ENCODE data around the gene BSDC1. TPM values are rescaled to one million over a fixed set of nuclear protein-coding genes. Genes with fewer than 3 reads are reported as not detected.
A peak's percentile ranks its signal among the peaks of the same experiment; 100 is the strongest.

The BSDC1 gene
- total and polyA plus RNA-seq, 2 of the 13 experiments (the other 11 are each of a cell fraction or from before 2014, with no cell fraction given), result 40.3 to 64.2 TPM

- TF ChIP-seq, protein P1, sequence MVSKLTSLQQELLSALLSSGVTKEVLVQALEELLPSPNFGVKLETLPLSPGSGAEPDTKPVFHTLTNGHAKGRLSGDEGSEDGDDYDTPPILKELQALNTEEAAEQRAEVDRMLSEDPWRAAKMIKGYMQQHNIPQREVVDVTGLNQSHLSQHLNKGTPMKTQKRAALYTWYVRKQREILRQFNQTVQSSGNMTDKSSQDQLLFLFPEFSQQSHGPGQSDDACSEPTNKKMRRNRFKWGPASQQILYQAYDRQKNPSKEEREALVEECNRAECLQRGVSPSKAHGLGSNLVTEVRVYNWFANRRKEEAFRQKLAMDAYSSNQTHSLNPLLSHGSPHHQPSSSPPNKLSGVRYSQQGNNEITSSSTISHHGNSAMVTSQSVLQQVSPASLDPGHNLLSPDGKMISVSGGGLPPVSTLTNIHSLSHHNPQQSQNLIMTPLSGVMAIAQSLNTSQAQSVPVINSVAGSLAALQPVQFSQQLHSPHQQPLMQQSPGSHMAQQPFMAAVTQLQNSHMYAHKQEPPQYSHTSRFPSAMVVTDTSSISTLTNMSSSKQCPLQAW (CRISPR knock-in tag; IDR thresholded peaks at IDR 0.05), result peak; percentile 78
- TF ChIP-seq RARG (CRISPR knock-in tag; IDR thresholded peaks at IDR 0.05; ENCODE audit: low read depth), result 0 out of 2 replicates have a peak, but pooled peaks have one; percentile 20
- TF ChIP-seq ZBTB7B (CRISPR knock-in tag; IDR thresholded peaks at IDR 0.05), result peak; percentile 41; the same call in 1 of the 2 replicates
- TF ChIP-seq ZNF343 (CRISPR knock-in tag; IDR thresholded peaks at IDR 0.05), result 0 out of 2 replicates have a peak, but pooled peaks have one; percentile 18
- TF ChIP-seq SSRP1 (CRISPR knock-in tag; IDR thresholded peaks at IDR 0.05), result peak; percentile 63; the same call in 1 of the 2 replicates
- peak; percentile 91 for TF ChIP-seq FOXK1 (CRISPR knock-in tag; IDR thresholded peaks at IDR 0.05; ENCODE audit: borderline replicate concordance, low read depth)
- peak; percentile 98 for TF ChIP-seq POLR2AphosphoS5 (IDR thresholded peaks at IDR 0.05; ENCODE audit: low read depth, low read length)
- peak; percentile 82 for TF ChIP-seq GATAD2A (CRISPR knock-in tag; IDR thresholded peaks at IDR 0.05)
- TF ChIP-seq NFYC (CRISPR knock-in tag; IDR thresholded peaks at IDR 0.05), result peak; percentile 83
- peak; percentile 75; the same call in 1 of the 2 replicates for TF ChIP-seq PHF20 (CRISPR knock-in tag; IDR thresholded peaks at IDR 0.05)
- TF ChIP-seq TBX3 (IDR thresholded peaks at IDR 0.05; ENCODE audit: borderline replicate concordance), result no peak
- TF ChIP-seq ZNF605 (CRISPR knock-in tag; IDR thresholded peaks at IDR 0.05), result peak; percentile 89; the same call in 1 of the 2 replicates
- TF ChIP-seq ZNF512B (CRISPR knock-in tag; IDR thresholded peaks at IDR 0.05; ENCODE audit: borderline replicate concordance), result no peak
- 0 out of 2 replicates have a peak, but pooled peaks have one; percentile 21 for TF ChIP-seq NFRKB (IDR thresholded peaks at IDR 0.05)
- TF ChIP-seq ZNF652 (CRISPR knock-in tag; IDR thresholded peaks at IDR 0.05; ENCODE audit: borderline replicate concordance, low read depth), result peak; percentile 46; the same call in 1 of the 2 replicates
- TF ChIP-seq LCORL (IDR thresholded peaks at IDR 0.05), result no peak
- peak; percentile 70; the same call in 1 of the 2 replicates for TF ChIP-seq LCORL (CRISPR knock-in tag; IDR thresholded peaks at IDR 0.05)
- TF ChIP-seq ZNF232 (CRISPR knock-in tag; IDR thresholded peaks at IDR 0.05; ENCODE audit: borderline replicate concordance), result no peak
- peak; percentile 93; the same call in 1 of the 2 replicates for TF ChIP-seq JUN (CRISPR knock-in tag; IDR thresholded peaks at IDR 0.05)
- TF ChIP-seq EZH2 (conservative IDR thresholded peaks at IDR 0.05; ENCODE audit: low read depth, low read length), result no peak
- no peak for TF ChIP-seq ZNF660 (CRISPR knock-in tag; IDR thresholded peaks at IDR 0.05; ENCODE audit: borderline replicate concordance, low read depth)
- peak; percentile 89 for TF ChIP-seq TGIF2 (CRISPR knock-in tag; IDR thresholded peaks at IDR 0.05)
- TF ChIP-seq KMT2B (CRISPR knock-in tag; IDR thresholded peaks at IDR 0.05), result peak; percentile 64
- 0 out of 2 replicates have a peak, but pooled peaks have one; percentile 21 for TF ChIP-seq ZNF598 (CRISPR knock-in tag; IDR thresholded peaks at IDR 0.05; ENCODE audit: borderline replicate concordance)
- TF ChIP-seq ZNF274 (CRISPR knock-in tag; IDR thresholded peaks at IDR 0.05), result peak; percentile 17; the same call in 1 of the 2 replicates
- peak; percentile 30; the same call in 1 of the 2 replicates for TF ChIP-seq ZBTB21 (CRISPR knock-in tag; IDR thresholded peaks at IDR 0.05)
- TF ChIP-seq ZNF44 (CRISPR knock-in tag; IDR thresholded peaks at IDR 0.05), result no peak
- peak; percentile 98 for TF ChIP-seq NR2C2 (CRISPR knock-in tag; IDR thresholded peaks at IDR 0.05; ENCODE audit: borderline replicate concordance)
- TF ChIP-seq FOXO1 (CRISPR knock-in tag; IDR thresholded peaks at IDR 0.05), result peak; percentile 76; the same call in 1 of the 2 replicates
Measured at GRCh38 chr1:32394141-32394889, at the start of gene BSDC1 (continued).

Measured in HepG2 (cell line).